Fibroblast of skin of right quadriceps (primary cell): ENCODE results near the gene ST6GALNAC4.

Experiments used
- DNase-seq: peaks from one replicate; pipeline ENCODE4 v3.0.0-alpha.2; 2013

The ST6GALNAC4 gene

GRCh38 chr9:127910613-127911205, 6.1 kb downstream of the ST6GALNAC4 start:
- no peak for DNase-seq

- no peak for DNase-seq
Measured at GRCh38 chr9:127909839-127910273, 7.0 kb downstream of the ST6GALNAC4 start.

GRCh38 chr9:127908660-127908926, 8.2 kb downstream of the ST6GALNAC4 start:
- no peak for DNase-seq

- no peak for DNase-seq
Measured at GRCh38 chr9:127907867-127908659, 8.8 kb downstream of the ST6GALNAC4 start.

GRCh38 chr9:127905788-127906191, 11.1 kb downstream of the ST6GALNAC4 start:
- no peak for DNase-seq

- no peak for DNase-seq
Measured at GRCh38 chr9:127905004-127905728, 11.7 kb downstream of the ST6GALNAC4 start.

- DNase-seq, result no peak
Measured at GRCh38 chr9:127904561-127905003, 12.3 kb downstream of the ST6GALNAC4 start.

- DNase-seq, result no peak
Measured at GRCh38 chr9:127903557-127904475, 13.0 kb downstream of the ST6GALNAC4 start.

GRCh38 chr9:127899128-127899943, 17.5 kb downstream of the ST6GALNAC4 start, which contains the start of gene ST6GALNAC6:
ST6GALNAC6 (minus strand) TSS chr9:127899603; CDS start chr9:127897981, 1,622 bp downstream.
- peak; percentile 74 for DNase-seq

GRCh38 chr9:127898433-127899127, 18.3 kb downstream of the ST6GALNAC4 start:
- DNase-seq, result peak; percentile 90

GRCh38 chr9:127897193-127897692, 19.6 kb downstream of the ST6GALNAC4 start:
- peak; percentile 81 for DNase-seq

- no peak for DNase-seq
Measured at GRCh38 chr9:127896395-127897192, 20.2 kb downstream of the ST6GALNAC4 start.

GRCh38 chr9:127895811-127896210, 21.0 kb downstream of the ST6GALNAC4 start:
- no peak for DNase-seq

GRCh38 chr9:127893392-127893791, 23.4 kb downstream of the ST6GALNAC4 start:
- no peak for DNase-seq

GRCh38 chr9:127892831-127893230, 24.0 kb downstream of the ST6GALNAC4 start:
- no peak for DNase-seq

GRCh38 chr9:127890053-127890452, 26.8 kb downstream of the ST6GALNAC4 start:
- DNase-seq, result no peak

GRCh38 chr9:127887792-127888191, 29.0 kb downstream of the ST6GALNAC4 start:
- DNase-seq, result no peak

- DNase-seq, result no peak
Measured at GRCh38 chr9:127886401-127886972, 30.4 kb downstream of the ST6GALNAC4 start.

- no peak for DNase-seq
Measured at GRCh38 chr9:127885508-127886281, 31.1 kb downstream of the ST6GALNAC4 start.
